Right lobe of liver (tissue), 4 donors: ENCODE measurements around the gene NLRP1.

Experiments
- POLR2A ChIP-seq: fragments of 450-650 bp; IDR thresholded peaks from one replicate; pipeline ENCODE4 v1.6.1; 2017; ENCODE audit warnings: antibody characterized with exemption, mild to moderate bottlenecking
- TF ChIP-seq, protein P1 (sequence below), 4 donors: fragments of 200-600 bp in 3 of 4; fragments of 450-650 bp in 1 of 4; IDR thresholded peaks; one replicate each; pipeline versions ENCODE4 v1.5.1 to v1.8.0; 2016 to 2022; ENCODE audit warnings: antibody characterized with exemption in 4 of 4, mild to moderate bottlenecking in 2 of 4
- donor health status: DM: no; HTN: no; CAD: no.
- donor health status: DM: no; HTN: no; CAD: no.
- donor health status: DM: no; HTN: yes; CAD: no.

DNA sequence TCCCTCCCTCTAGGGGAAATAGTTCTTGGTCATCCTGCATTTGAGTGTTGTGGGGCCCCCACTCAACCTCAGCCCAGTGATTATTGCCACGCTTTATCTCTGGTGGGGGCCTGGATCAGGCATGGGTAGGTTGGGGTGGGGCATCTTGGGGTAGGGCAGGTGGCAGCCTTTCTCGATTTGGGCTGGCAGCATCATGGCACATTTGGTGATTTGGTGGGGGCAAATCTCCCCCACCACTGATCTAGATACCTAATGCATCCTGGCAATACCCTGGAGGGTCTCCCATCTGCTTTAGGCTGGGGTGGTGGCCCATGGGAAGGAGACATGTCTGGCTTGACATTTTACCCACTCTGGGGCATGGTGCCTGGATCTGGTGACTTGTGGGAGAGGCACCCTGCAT is 40.2 kb downstream of the NLRP1 start:
- TF ChIP-seq, protein P1, sequence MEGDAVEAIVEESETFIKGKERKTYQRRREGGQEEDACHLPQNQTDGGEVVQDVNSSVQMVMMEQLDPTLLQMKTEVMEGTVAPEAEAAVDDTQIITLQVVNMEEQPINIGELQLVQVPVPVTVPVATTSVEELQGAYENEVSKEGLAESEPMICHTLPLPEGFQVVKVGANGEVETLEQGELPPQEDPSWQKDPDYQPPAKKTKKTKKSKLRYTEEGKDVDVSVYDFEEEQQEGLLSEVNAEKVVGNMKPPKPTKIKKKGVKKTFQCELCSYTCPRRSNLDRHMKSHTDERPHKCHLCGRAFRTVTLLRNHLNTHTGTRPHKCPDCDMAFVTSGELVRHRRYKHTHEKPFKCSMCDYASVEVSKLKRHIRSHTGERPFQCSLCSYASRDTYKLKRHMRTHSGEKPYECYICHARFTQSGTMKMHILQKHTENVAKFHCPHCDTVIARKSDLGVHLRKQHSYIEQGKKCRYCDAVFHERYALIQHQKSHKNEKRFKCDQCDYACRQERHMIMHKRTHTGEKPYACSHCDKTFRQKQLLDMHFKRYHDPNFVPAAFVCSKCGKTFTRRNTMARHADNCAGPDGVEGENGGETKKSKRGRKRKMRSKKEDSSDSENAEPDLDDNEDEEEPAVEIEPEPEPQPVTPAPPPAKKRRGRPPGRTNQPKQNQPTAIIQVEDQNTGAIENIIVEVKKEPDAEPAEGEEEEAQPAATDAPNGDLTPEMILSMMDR (IDR thresholded peaks at IDR 0.05) = no peak
- TF ChIP-seq POLR2A = no peak
